GM12872 (cell line): ENCODE results near the gene PSORS1C1.

Experiments
- CTCF ChIP-seq: IDR thresholded peaks from 3 replicates; pipeline ENCODE4 v1.5.1; 2011; ENCODE audit warnings: low read depth, mild to moderate bottlenecking, low read length, moderate library complexity; ENCODE audit not compliant: insufficient read depth

Gene PSORS1C1

GRCh38 chr6:31103136-31103535 is 11.5 kb upstream of the PSORS1C1 start:
- no peak for TF ChIP-seq CTCF

DNA sequence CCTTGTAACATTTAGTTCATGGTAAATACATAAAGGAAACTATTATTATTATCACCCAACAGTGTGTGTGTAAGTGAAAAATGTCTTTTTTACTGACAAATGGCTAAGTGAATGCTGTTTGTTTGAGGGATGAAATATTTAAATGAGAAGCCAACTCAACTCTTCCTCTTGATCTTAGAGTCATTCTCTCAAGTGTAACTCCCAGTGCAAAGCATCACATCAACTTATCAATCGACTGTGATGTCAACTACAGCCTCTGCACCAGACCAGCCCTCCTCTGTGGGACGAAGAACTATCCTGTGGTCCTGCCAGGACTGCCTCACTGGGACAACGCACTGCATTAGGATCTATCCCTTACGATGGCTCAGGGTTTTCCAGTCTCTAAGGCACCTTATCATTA is 7.5 kb upstream of the PSORS1C1 start:
- TF ChIP-seq CTCF: no peak

DNA sequence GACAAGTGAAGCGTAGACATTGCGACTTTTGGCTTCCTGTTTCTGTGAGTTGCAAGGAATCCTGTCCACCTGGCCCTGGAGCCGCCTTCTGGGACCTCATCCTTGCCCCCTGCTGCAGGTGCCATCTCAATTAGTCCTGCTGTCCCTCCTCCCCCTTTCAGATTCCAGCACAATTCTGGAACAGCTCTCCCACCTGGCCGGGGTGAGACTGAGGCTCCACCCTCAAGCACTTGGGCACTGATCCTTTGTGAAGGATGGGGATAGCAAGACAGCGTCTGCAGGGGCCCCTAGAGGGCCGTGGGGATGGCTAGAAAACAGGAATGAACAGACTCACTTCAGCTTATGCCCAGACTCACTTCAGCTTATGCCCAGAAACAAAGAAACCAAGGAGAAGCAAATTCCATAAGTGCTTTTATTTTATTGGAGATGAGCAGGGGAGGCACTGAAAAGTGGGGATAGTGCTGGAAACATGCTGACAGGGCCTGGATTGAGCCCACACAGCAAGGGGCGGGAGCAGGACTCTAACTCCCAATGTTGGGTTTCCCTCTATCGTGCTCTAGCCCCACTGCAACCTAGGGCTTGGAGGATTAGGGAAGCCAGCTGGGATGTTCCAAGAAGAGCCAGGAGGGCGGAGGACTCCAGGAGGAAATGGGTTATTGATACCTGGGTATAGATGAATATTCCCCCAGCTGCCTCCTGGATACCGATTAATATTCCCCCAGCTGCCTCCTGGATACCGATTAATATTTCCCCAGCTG is 3.6 kb upstream of the PSORS1C1 start:
- TF ChIP-seq CTCF: no peak

DNA sequence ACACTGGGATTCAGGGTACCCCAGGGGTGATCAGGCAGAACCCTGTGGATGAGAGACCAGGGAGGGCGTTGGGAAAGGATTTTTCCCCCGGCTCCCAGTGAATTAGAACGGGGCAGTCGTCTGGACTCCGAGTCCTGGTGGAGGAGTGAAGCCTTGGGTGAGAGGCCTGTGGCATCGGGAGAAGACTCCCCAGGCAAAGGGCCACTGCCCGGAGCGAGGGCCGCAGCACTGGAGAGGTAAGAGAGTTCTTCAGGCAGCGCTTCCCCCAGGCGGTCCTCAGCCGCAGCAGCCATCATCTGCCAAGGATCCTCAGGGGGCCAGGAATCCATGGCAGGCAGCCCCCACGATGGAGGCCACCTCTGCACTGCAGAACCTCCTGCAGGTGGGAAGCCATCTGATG is 2.9 kb upstream of the PSORS1C1 start:
- no peak for TF ChIP-seq CTCF

DNA sequence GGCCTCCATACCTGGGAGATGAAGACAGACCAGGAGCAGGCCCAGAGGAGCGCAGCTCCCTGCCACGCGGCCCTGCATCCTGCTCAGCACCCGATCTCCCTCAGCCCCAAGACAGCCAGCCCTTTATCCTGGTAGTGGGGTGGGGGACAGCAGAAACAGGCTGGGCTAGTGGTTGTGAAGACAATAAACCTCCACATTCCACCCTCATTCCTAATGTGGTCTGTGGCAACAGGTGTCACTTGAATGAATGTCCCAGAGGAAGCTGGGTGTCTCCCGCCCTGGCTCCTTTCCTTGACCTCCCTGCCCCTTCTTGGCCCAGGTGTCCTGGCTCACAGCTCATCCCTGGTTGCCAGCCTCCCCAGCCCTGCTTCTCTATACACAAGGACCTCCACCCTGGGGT is 2.1 kb upstream of the PSORS1C1 start, which contains the start of gene C6orf15:
Gene C6orf15 (minus strand): TSS at position 98 of the 400 bp plus-strand sequence. CDS start 20 bp downstream, at position 78.
- TF ChIP-seq CTCF: no peak

DNA sequence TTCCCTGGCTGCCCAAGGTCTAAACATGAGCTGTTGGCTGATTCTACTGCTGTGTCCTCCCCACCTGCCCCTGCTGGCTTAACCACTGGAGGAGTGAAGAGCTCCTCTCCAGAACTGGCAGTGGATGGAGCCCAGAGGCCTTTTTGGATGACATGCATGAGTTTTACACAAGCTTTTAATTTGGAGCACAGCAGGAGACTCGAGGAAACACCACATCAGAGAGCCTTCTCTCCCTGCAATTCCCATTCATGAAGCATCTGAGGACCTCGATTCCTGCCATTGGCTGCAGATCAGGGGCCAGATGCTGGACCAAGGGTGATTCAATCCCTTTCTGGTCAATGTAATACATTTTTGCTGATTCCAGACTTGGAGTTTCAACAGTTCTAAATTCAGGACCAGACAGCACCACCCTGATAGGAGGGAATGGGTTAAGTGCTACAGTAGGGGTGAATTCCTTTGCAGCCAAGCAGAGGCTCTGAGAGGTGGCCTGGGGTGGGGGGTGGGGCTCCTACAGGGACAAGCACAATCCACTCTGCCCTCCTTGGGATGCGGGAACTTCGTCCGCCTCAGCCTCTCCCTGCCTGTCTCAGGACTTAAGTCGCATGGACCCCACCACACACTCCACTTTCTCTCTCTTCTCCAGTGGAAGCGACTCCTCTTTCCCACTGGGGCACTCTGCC is 599 bp upstream of the PSORS1C1 start:
- no peak for TF ChIP-seq CTCF

DNA sequence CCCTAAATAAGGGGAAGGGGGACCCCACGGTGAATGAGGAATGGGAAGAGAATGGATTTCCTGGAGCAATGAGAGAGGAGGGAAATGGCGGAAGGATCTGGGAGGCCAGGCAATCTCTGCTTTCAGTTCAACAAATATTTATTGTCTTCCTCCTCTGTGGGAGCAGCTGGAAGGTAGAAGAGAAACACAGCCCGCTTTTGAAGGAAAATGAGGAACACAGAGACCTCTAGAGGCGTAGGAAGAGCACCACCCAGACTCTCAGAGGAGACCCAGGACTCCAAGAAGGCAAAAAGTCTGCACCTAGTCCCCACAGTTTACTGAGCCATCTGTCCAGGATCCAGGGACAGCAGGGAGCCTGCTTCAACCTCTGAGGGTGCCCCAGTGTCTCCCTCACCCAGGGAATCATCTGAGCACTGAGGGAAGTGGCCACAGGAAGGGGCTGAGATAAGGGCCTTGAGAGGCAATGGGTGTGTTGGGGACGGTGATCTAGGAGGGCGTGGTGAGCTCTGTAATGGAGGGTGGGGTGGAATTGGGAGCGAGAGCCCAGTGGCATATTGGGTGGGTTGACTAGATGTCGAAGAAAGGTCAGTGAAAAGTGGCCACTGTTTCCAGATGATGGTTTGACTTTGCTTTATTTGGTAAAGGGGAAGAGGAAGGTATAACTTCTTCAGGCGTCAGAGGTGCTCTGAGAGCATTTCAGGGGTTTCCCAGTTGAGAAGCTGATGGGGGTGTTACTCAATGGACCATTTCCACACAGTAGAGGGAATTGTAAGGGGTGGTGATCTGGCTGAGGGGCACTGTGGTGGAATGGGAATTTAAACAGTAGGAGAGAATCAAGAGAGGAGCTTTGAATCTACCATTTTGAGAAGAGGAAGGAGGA is 610 bp downstream of the PSORS1C1 start:
- no peak; the same call in 2 of the 3 replicates for TF ChIP-seq CTCF
